ENCODE results near the gene IQSEC3. TPM values are rescaled to one million over a fixed set of nuclear protein-coding genes. Genes with fewer than 3 reads are reported as not detected.

Gene IQSEC3
- total RNA-seq, 1 experiment from 2014 or later, result not detected

- DNase-seq (ENCODE audit: low read depth), result no peak
These were observed 72.4 kb downstream of the IQSEC3 start for GRCh38 chr12:138898-139534.

GRCh38 chr12:139585-139984, 73.0 kb downstream of the IQSEC3 start:
- no peak for DNase-seq (ENCODE audit: low read depth)

- DNase-seq (ENCODE audit: low read depth), result no peak
These were observed 73.6 kb downstream of the IQSEC3 start for GRCh38 chr12:140162-140561.

GRCh38 chr12:143964-144649, 77.5 kb downstream of the IQSEC3 start:
- peak; percentile 3 for DNase-seq (ENCODE audit: low read depth)

GRCh38 chr12:144650-145284, 78.2 kb downstream of the IQSEC3 start:
- DNase-seq (ENCODE audit: low read depth), result no peak

- DNase-seq (ENCODE audit: low read depth), result no peak
These were observed 78.9 kb downstream of the IQSEC3 start for GRCh38 chr12:145369-145960.

- no peak for DNase-seq (ENCODE audit: low read depth)
These were observed 80.7 kb downstream of the IQSEC3 start for GRCh38 chr12:147242-147641.

GRCh38 chr12:148676-149416, 82.3 kb downstream of the IQSEC3 start:
- no peak for DNase-seq (ENCODE audit: low read depth)

GRCh38 chr12:151579-151978, 85.0 kb downstream of the IQSEC3 start:
- DNase-seq (ENCODE audit: low read depth), result no peak

GRCh38 chr12:152440-152839, 85.9 kb downstream of the IQSEC3 start:
- no peak for DNase-seq (ENCODE audit: low read depth)

GRCh38 chr12:153080-153746, 86.6 kb downstream of the IQSEC3 start:
- DNase-seq (ENCODE audit: low read depth), result peak; percentile 8

- DNase-seq (ENCODE audit: low read depth), result no peak
These were observed 87.5 kb downstream of the IQSEC3 start for GRCh38 chr12:154058-154457.

- DNase-seq (ENCODE audit: low read depth), result no peak
These were observed 88.4 kb downstream of the IQSEC3 start for GRCh38 chr12:155006-155405.

GRCh38 chr12:155646-156045, 89.1 kb downstream of the IQSEC3 start:
- no peak for DNase-seq (ENCODE audit: low read depth)

GRCh38 chr12:156945-157344, 90.4 kb downstream of the IQSEC3 start:
- no peak for DNase-seq (ENCODE audit: low read depth)

GRCh38 chr12:157644-158043, 91.1 kb downstream of the IQSEC3 start:
- no peak for DNase-seq (ENCODE audit: low read depth)

GRCh38 chr12:159156-159782, 92.7 kb downstream of the IQSEC3 start:
- no peak for DNase-seq (ENCODE audit: low read depth)

- no peak for DNase-seq (ENCODE audit: low read depth)
These were observed 94.3 kb downstream of the IQSEC3 start for GRCh38 chr12:160858-161257.

GRCh38 chr12:161823-162222, 95.3 kb downstream of the IQSEC3 start:
- no peak for DNase-seq (ENCODE audit: low read depth)

- no peak for DNase-seq (ENCODE audit: low read depth)
These were observed 96.1 kb downstream of the IQSEC3 start for GRCh38 chr12:162467-163307.

Data from RPMI7951 (cell line).